ENCODE data around the gene KTN1.

- TF ChIP-seq, protein P1, sequence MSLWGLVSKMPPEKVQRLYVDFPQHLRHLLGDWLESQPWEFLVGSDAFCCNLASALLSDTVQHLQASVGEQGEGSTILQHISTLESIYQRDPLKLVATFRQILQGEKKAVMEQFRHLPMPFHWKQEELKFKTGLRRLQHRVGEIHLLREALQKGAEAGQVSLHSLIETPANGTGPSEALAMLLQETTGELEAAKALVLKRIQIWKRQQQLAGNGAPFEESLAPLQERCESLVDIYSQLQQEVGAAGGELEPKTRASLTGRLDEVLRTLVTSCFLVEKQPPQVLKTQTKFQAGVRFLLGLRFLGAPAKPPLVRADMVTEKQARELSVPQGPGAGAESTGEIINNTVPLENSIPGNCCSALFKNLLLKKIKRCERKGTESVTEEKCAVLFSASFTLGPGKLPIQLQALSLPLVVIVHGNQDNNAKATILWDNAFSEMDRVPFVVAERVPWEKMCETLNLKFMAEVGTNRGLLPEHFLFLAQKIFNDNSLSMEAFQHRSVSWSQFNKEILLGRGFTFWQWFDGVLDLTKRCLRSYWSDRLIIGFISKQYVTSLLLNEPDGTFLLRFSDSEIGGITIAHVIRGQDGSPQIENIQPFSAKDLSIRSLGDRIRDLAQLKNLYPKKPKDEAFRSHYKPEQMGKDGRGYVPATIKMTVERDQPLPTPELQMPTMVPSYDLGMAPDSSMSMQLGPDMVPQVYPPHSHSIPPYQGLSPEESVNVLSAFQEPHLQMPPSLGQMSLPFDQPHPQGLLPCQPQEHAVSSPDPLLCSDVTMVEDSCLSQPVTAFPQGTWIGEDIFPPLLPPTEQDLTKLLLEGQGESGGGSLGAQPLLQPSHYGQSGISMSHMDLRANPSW (CRISPR knock-in tag; conservative IDR thresholded peaks at IDR 0.05; ENCODE audit: low read depth): no peak
- TF ChIP-seq, protein P2, sequence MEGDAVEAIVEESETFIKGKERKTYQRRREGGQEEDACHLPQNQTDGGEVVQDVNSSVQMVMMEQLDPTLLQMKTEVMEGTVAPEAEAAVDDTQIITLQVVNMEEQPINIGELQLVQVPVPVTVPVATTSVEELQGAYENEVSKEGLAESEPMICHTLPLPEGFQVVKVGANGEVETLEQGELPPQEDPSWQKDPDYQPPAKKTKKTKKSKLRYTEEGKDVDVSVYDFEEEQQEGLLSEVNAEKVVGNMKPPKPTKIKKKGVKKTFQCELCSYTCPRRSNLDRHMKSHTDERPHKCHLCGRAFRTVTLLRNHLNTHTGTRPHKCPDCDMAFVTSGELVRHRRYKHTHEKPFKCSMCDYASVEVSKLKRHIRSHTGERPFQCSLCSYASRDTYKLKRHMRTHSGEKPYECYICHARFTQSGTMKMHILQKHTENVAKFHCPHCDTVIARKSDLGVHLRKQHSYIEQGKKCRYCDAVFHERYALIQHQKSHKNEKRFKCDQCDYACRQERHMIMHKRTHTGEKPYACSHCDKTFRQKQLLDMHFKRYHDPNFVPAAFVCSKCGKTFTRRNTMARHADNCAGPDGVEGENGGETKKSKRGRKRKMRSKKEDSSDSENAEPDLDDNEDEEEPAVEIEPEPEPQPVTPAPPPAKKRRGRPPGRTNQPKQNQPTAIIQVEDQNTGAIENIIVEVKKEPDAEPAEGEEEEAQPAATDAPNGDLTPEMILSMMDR (IDR thresholded peaks at IDR 0.05): no peak
- no peak for TF ChIP-seq ESRRA (CRISPR knock-in tag; IDR thresholded peaks at IDR 0.05; ENCODE audit: borderline replicate concordance)
- no peak for TF ChIP-seq ZBTB43 (CRISPR knock-in tag; IDR thresholded peaks at IDR 0.05)
- no peak for TF ChIP-seq USF1 (CRISPR knock-in tag; IDR thresholded peaks at IDR 0.05)
- no peak for TF ChIP-seq E2F1 (CRISPR knock-in tag; IDR thresholded peaks at IDR 0.05)
- TF ChIP-seq, protein P3, sequence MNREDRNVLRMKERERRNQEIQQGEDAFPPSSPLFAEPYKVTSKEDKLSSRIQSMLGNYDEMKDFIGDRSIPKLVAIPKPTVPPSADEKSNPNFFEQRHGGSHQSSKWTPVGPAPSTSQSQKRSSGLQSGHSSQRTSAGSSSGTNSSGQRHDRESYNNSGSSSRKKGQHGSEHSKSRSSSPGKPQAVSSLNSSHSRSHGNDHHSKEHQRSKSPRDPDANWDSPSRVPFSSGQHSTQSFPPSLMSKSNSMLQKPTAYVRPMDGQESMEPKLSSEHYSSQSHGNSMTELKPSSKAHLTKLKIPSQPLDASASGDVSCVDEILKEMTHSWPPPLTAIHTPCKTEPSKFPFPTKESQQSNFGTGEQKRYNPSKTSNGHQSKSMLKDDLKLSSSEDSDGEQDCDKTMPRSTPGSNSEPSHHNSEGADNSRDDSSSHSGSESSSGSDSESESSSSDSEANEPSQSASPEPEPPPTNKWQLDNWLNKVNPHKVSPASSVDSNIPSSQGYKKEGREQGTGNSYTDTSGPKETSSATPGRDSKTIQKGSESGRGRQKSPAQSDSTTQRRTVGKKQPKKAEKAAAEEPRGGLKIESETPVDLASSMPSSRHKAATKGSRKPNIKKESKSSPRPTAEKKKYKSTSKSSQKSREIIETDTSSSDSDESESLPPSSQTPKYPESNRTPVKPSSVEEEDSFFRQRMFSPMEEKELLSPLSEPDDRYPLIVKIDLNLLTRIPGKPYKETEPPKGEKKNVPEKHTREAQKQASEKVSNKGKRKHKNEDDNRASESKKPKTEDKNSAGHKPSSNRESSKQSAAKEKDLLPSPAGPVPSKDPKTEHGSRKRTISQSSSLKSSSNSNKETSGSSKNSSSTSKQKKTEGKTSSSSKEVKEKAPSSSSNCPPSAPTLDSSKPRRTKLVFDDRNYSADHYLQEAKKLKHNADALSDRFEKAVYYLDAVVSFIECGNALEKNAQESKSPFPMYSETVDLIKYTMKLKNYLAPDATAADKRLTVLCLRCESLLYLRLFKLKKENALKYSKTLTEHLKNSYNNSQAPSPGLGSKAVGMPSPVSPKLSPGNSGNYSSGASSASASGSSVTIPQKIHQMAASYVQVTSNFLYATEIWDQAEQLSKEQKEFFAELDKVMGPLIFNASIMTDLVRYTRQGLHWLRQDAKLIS (CRISPR knock-in tag; IDR thresholded peaks at IDR 0.05; ENCODE audit: borderline replicate concordance): no peak
- TF ChIP-seq E2F4 (CRISPR knock-in tag; IDR thresholded peaks at IDR 0.05; ENCODE audit: borderline replicate concordance, low read depth): no peak
- TF ChIP-seq, protein P4, sequence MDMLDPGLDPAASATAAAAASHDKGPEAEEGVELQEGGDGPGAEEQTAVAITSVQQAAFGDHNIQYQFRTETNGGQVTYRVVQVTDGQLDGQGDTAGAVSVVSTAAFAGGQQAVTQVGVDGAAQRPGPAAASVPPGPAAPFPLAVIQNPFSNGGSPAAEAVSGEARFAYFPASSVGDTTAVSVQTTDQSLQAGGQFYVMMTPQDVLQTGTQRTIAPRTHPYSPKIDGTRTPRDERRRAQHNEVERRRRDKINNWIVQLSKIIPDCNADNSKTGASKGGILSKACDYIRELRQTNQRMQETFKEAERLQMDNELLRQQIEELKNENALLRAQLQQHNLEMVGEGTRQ (CRISPR knock-in tag; IDR thresholded peaks at IDR 0.05): no peak
- no peak for TF ChIP-seq GRHL2 (CRISPR knock-in tag; IDR thresholded peaks at IDR 0.05; ENCODE audit: insufficient replicate concordance, severe bottlenecking)
- TF ChIP-seq TEAD4 (CRISPR knock-in tag; IDR thresholded peaks at IDR 0.05): no peak
- no peak for TF ChIP-seq CBFB (CRISPR knock-in tag; IDR thresholded peaks at IDR 0.05; ENCODE audit: low read depth)
- no peak for TF ChIP-seq ATF2 (CRISPR knock-in tag; IDR thresholded peaks at IDR 0.05; ENCODE audit: borderline replicate concordance, low read depth)
Observed at GRCh38 chr14:55684956-55685584, 105.1 kb downstream of the KTN1 start.
